ENCODE data around the gene MAP3K5.

- TF ChIP-seq CTCF (IDR thresholded peaks at IDR 0.05) (no peak), POLR2AphosphoS5 (IDR thresholded peaks at IDR 0.05) (no peak), POLR2A (IDR thresholded peaks at IDR 0.05; ENCODE audit: low read depth) (no peak)
These were observed 64.0 kb downstream of the MAP3K5 start for GRCh38 chr6:136728033-136728939.
